ENCODE data around the gene CACNG6. TPM values are rescaled to one million over a fixed set of nuclear protein-coding genes. Genes with fewer than 3 reads are reported as not detected.

The CACNG6 gene
- total and polyA plus RNA-seq, 2 donors (not counting 1 experiment from before 2014, with no cell fraction given), result under 0.01 TPM; not detected in 1

- Histone ChIP-seq H2AFZ (ENCODE audit: low read length) (no peak overlapping the region), H3K36me3 (ENCODE audit: control insufficient read depth, insufficient read depth, low read length) (no peaks in the 10 kb centered on the region), H3K27ac (ENCODE audit: insufficient read depth, low read length) (no peak overlapping the region), H3K27me3 (ENCODE audit: control insufficient read depth, insufficient read depth, low read length) (no peaks in the 10 kb centered on the region), H3K9ac (ENCODE audit: insufficient read depth, low read length) (no peak overlapping the region), H3K9me3 (ENCODE audit: control insufficient read depth, insufficient read depth, low read depth, low read length) (no peaks in the 10 kb centered on the region), H3K79me2 (ENCODE audit: control insufficient read depth, insufficient read depth, low read length) (no peaks in the 10 kb centered on the region), H4K20me1 (ENCODE audit: control insufficient read depth, extremely low read depth, insufficient read depth, low read length) (no peaks in the 10 kb centered on the region), H3K4me2 (ENCODE audit: extremely low read depth, insufficient read depth, low read length) (no peak overlapping the region), H3K4me1 (ENCODE audit: control insufficient read depth, extremely low read depth, insufficient read depth, low read length) (no peaks in the 10 kb centered on the region), H3K4me3 (replicated peaks in 1 of 4; ENCODE audit: control extremely low read depth in 1 of 4, insufficient read depth in 1 of 4, low read depth in 3 of 4, low read length in 4 of 4) (no peak overlapping the region)
- DNase-seq (ENCODE audit: low read depth in 2 of 2), result no peak
- TF ChIP-seq CTCF (conservative IDR thresholded peaks at IDR 0.05 in 1 of 2, IDR thresholded peaks at IDR 0.05 in 1 of 2; ENCODE audit: low read depth in 1 of 2, low read length in 2 of 2), result no peak
- TF ChIP-seq EZH2 (IDR thresholded peaks at IDR 0.05; ENCODE audit: low read length, missing control alignments), result no peak
Measured at GRCh38 chr19:54011507-54012211, 20.2 kb downstream of the CACNG6 start.

GRCh38 chr19:54013866-54014265 lies 22.4 kb downstream of the CACNG6 start:
- Histone ChIP-seq H3K9ac (ENCODE audit: insufficient read depth, low read length) (no peak overlapping the region), H3K4me3 (replicated peaks in 1 of 4; ENCODE audit: control extremely low read depth in 1 of 4, insufficient read depth in 1 of 4, low read depth in 3 of 4, low read length in 4 of 4) (no peak overlapping the region), H3K36me3 (ENCODE audit: control insufficient read depth, insufficient read depth, low read length) (no peaks in the 10 kb centered on the region), H3K4me2 (ENCODE audit: extremely low read depth, insufficient read depth, low read length) (no peak overlapping the region), H3K9me3 (ENCODE audit: control insufficient read depth, insufficient read depth, low read depth, low read length) (no peaks in the 10 kb centered on the region), H3K79me2 (ENCODE audit: control insufficient read depth, insufficient read depth, low read length) (no peaks in the 10 kb centered on the region), H3K27me3 (ENCODE audit: control insufficient read depth, insufficient read depth, low read length) (no peaks in the 10 kb centered on the region), H4K20me1 (ENCODE audit: control insufficient read depth, extremely low read depth, insufficient read depth, low read length) (no peaks in the 10 kb centered on the region), H3K4me1 (ENCODE audit: control insufficient read depth, extremely low read depth, insufficient read depth, low read length) (no peaks in the 10 kb centered on the region), H2AFZ (ENCODE audit: low read length) (no peak overlapping the region), H3K27ac (ENCODE audit: insufficient read depth, low read length) (no peak overlapping the region)
- no peak for DNase-seq (ENCODE audit: low read depth in 2 of 2)
- TF ChIP-seq EZH2 (IDR thresholded peaks at IDR 0.05; ENCODE audit: low read length, missing control alignments) (no peak), CTCF (conservative IDR thresholded peaks at IDR 0.05 in 1 of 2, IDR thresholded peaks at IDR 0.05 in 1 of 2; ENCODE audit: low read depth in 1 of 2, low read length in 2 of 2) (no peak)

- no peaks in the 10 kb centered on the region for H3K36me3 ChIP-seq (ENCODE audit: control insufficient read depth, insufficient read depth, low read length)
- H3K27ac ChIP-seq (ENCODE audit: insufficient read depth, low read length), result no peak overlapping the region
- no peak for DNase-seq (ENCODE audit: low read depth in 2 of 2)
- no peak overlapping the region for H2AFZ ChIP-seq (ENCODE audit: low read length)
- no peaks in the 10 kb centered on the region for H3K79me2 ChIP-seq (ENCODE audit: control insufficient read depth, insufficient read depth, low read length)
- H4K20me1 ChIP-seq (ENCODE audit: control insufficient read depth, extremely low read depth, insufficient read depth, low read length), result no peaks in the 10 kb centered on the region
- TF ChIP-seq EZH2 (IDR thresholded peaks at IDR 0.05; ENCODE audit: low read length, missing control alignments) (no peak), CTCF (conservative IDR thresholded peaks at IDR 0.05 in 1 of 2, IDR thresholded peaks at IDR 0.05 in 1 of 2; ENCODE audit: low read depth in 1 of 2, low read length in 2 of 2) (no peak)
- H3K4me2 ChIP-seq (ENCODE audit: extremely low read depth, insufficient read depth, low read length), result no peak overlapping the region
- no peaks in the 10 kb centered on the region for H3K4me1 ChIP-seq (ENCODE audit: control insufficient read depth, extremely low read depth, insufficient read depth, low read length)
- H3K27me3 ChIP-seq (ENCODE audit: control insufficient read depth, insufficient read depth, low read length), result no peaks in the 10 kb centered on the region
- H3K4me3 ChIP-seq (replicated peaks in 1 of 4; ENCODE audit: control extremely low read depth in 1 of 4, insufficient read depth in 1 of 4, low read depth in 3 of 4, low read length in 4 of 4), result no peak overlapping the region
- no peak overlapping the region for H3K9ac ChIP-seq (ENCODE audit: insufficient read depth, low read length)
- H3K9me3 ChIP-seq (ENCODE audit: control insufficient read depth, insufficient read depth, low read depth, low read length), result no peaks in the 10 kb centered on the region
Measured at GRCh38 chr19:54014920-54015560, 23.6 kb downstream of the CACNG6 start.
